Omental fat pad (tissue), 4 donors: Measurements from ENCODE around the gene H6PD. TPM values are rescaled to one million over a fixed set of nuclear protein-coding genes. Genes with fewer than 3 reads are reported as not detected.

Experiments
- ATAC-seq: fragments of 150-250 bp; one replicate; pipeline ENCODE4 v1.9.1; 2016; ENCODE audit warnings: mild to moderate bottlenecking, moderate library complexity; ENCODE audit not compliant: low FRiP score
- DNase-seq: peaks from one replicate; pipeline ENCODE4 v3.0.0-alpha.2; 2019; ENCODE audit warnings: low spot score
- CTCF ChIP-seq, 3 donors: fragments of 450-650 bp; IDR thresholded peaks; one replicate each; pipeline ENCODE4 v1.5.1; 2016 to 2017; ENCODE audit warnings: antibody characterized with exemption in 3 of 3, mild to moderate bottlenecking in 3 of 3, moderate library complexity in 2 of 3
- total RNA-seq, 4 donors: library from RNA; depleted of rRNA; stranded (reverse); fragments of >200 nt; gene quantifications; one replicate each; pipeline ENCODE4 v1.1.0, GENCODE V29; 2016

The H6PD gene
- total RNA-seq, 4 donors from 2014 or later, result 75.5 to 142 (median 82.7) TPM

- ATAC-seq (no peak), DNase-seq (no peak)
- TF ChIP-seq CTCF (IDR thresholded peaks at IDR 0.05), result no peak
Observed at GRCh38 chr1:9257851-9258250, 23.3 kb downstream of the H6PD start.

GRCh38 chr1:9258629-9259028 lies 24.1 kb downstream of the H6PD start:
- no peak for DNase-seq
- ATAC-seq, result no peak
- no peak for TF ChIP-seq CTCF (IDR thresholded peaks at IDR 0.05)

GRCh38 chr1:9260059-9260766 lies 25.6 kb downstream of the H6PD start:
- DNase-seq (no peak), ATAC-seq (no peak)
- TF ChIP-seq CTCF (IDR thresholded peaks at IDR 0.05), result no peak

- ATAC-seq (no peak), DNase-seq (no peak)
- no peak for TF ChIP-seq CTCF (IDR thresholded peaks at IDR 0.05)
Observed at GRCh38 chr1:9261496-9261895, 26.9 kb downstream of the H6PD start.

GRCh38 chr1:9262096-9262986 lies 27.8 kb downstream of the H6PD start:
- DNase-seq (no peak), ATAC-seq (no peak)
- no peak for TF ChIP-seq CTCF (IDR thresholded peaks at IDR 0.05)

- TF ChIP-seq CTCF (IDR thresholded peaks at IDR 0.05), result no peak
- DNase-seq (no peak), ATAC-seq (no peak)
Observed at GRCh38 chr1:9263276-9263855, 28.8 kb downstream of the H6PD start.
